ENCODE measurements around the gene OR5H14.

DNA sequence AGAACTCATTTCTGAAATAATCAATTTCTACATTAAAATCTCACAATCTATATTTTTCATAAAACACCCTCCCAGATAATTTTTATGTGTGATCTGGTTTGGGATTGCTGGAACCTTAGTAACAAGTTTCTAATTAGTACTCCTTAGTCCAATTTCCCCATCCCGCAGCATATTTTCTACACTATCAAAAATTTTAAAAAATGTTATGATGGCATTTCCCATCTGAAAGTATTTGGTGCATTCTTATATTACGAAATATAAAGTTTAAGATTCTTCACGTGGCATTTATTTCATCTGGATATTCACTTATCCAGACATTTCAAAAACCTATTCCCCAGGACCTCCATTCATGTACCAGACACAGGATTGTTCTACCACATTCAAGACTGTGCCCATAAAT lies 1.5 kb downstream of the OR5H14 start:
- TF ChIP-seq CEBPB (IDR thresholded peaks at IDR 0.05; ENCODE audit: low read depth, low read length) (no peak), MAFK (IDR thresholded peaks at IDR 0.05; ENCODE audit: low read depth, low read length) (no peak)
- TF ChIP-seq, protein P1, sequence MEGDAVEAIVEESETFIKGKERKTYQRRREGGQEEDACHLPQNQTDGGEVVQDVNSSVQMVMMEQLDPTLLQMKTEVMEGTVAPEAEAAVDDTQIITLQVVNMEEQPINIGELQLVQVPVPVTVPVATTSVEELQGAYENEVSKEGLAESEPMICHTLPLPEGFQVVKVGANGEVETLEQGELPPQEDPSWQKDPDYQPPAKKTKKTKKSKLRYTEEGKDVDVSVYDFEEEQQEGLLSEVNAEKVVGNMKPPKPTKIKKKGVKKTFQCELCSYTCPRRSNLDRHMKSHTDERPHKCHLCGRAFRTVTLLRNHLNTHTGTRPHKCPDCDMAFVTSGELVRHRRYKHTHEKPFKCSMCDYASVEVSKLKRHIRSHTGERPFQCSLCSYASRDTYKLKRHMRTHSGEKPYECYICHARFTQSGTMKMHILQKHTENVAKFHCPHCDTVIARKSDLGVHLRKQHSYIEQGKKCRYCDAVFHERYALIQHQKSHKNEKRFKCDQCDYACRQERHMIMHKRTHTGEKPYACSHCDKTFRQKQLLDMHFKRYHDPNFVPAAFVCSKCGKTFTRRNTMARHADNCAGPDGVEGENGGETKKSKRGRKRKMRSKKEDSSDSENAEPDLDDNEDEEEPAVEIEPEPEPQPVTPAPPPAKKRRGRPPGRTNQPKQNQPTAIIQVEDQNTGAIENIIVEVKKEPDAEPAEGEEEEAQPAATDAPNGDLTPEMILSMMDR (IDR thresholded peaks at IDR 0.05; ENCODE audit: control extremely low read depth in 1 of 3, insufficient read depth in 1 of 3, low read depth in 1 of 3, low read length in 3 of 3), result no peak
